GM18951 (cell line): ENCODE results near the gene XYLT1.

Experiments used
- POLR2A ChIP-seq: IDR thresholded peaks from 4 replicates; pipeline ENCODE4 v1.6.1; 2011; ENCODE audit warnings: mild to moderate bottlenecking; ENCODE audit not compliant: insufficient read length, insufficient read depth; ENCODE audit errors: extremely low read depth
- in situ Hi-C: fragments of 300-500 bp; cut with MboI; formaldehyde crosslinking; loops from one replicate; pipeline ENCODE4 v1.12.0; 2022; ENCODE audit warnings: low sequenced_read_pairs, mixed read lengths, inconsistent platforms; ENCODE audit not compliant: unreplicated experiment

Gene XYLT1

GRCh38 chr16:17160285-17160853, 310.4 kb downstream of the XYLT1 start:
- in situ Hi-C loops, result no loop called here

GRCh38 chr16:17159617-17160016, 311.1 kb downstream of the XYLT1 start:
- no peak for TF ChIP-seq POLR2A
- in situ Hi-C loops, result no loop called here

More at GRCh38 chr16:17160285-17160853, 310.4 kb downstream of the XYLT1 start:
- no peak for TF ChIP-seq POLR2A

GRCh38 chr16:17155936-17156335, 314.8 kb downstream of the XYLT1 start:
- TF ChIP-seq POLR2A, result no peak
- in situ Hi-C loops, result no loop called here

- in situ Hi-C loops, result no loop called here
Observed at GRCh38 chr16:17155485-17155884, 315.3 kb downstream of the XYLT1 start.

GRCh38 chr16:17154981-17155380, 315.8 kb downstream of the XYLT1 start:
- in situ Hi-C loops, result no loop called here
- TF ChIP-seq POLR2A, result no peak

More at GRCh38 chr16:17155485-17155884, 315.3 kb downstream of the XYLT1 start:
- TF ChIP-seq POLR2A, result no peak

GRCh38 chr16:17152311-17152710, 318.4 kb downstream of the XYLT1 start:
- in situ Hi-C loops, result no loop called here
- no peak for TF ChIP-seq POLR2A

GRCh38 chr16:17151335-17151734, 319.4 kb downstream of the XYLT1 start:
- TF ChIP-seq POLR2A, result no peak
- in situ Hi-C loops, result no loop called here

GRCh38 chr16:17149904-17150483, 320.8 kb downstream of the XYLT1 start:
- in situ Hi-C loops, result no loop called here
- TF ChIP-seq POLR2A, result no peak

GRCh38 chr16:17147942-17148341, 322.8 kb downstream of the XYLT1 start:
- in situ Hi-C loops, result no loop called here
- TF ChIP-seq POLR2A, result no peak

- in situ Hi-C loops, result no loop called here
- TF ChIP-seq POLR2A, result no peak
Observed at GRCh38 chr16:17145029-17145428, 325.7 kb downstream of the XYLT1 start.

GRCh38 chr16:17144431-17144830, 326.3 kb downstream of the XYLT1 start:
- in situ Hi-C loops, result no loop called here
- no peak for TF ChIP-seq POLR2A

GRCh38 chr16:17143546-17144419, 327.0 kb downstream of the XYLT1 start:
- in situ Hi-C loops, result no loop called here
- TF ChIP-seq POLR2A, result no peak

GRCh38 chr16:17138801-17139200, 332.0 kb downstream of the XYLT1 start:
- in situ Hi-C loops, result no loop called here
- no peak for TF ChIP-seq POLR2A

GRCh38 chr16:17135439-17135838, 335.3 kb downstream of the XYLT1 start:
- in situ Hi-C loops, result no loop called here
- no peak for TF ChIP-seq POLR2A
